Thyroid gland (tissue), 4 donors: Measurements from ENCODE around the gene BMP3. TPM values are rescaled to one million over a fixed set of nuclear protein-coding genes. Genes with fewer than 3 reads are reported as not detected.

Experiments used
- DNase-seq, 2 donors: peaks; one replicate each; pipeline ENCODE4 v3.0.0-alpha.2; 2019
- H3K27ac ChIP-seq, 3 donors: fragments of 200-600 bp; sonication (generic); 1 replicate in 2 of 3; 2 replicates in 1 of 3; pipeline ENCODE4 v1.5.1; 2016 to 2019; ENCODE audit warnings: mild to moderate bottlenecking in 1 of 3, moderate library complexity in 1 of 3
- H3K27me3 ChIP-seq: fragments of 200-600 bp; sonication (generic); one replicate; pipeline ENCODE4 v1.5.1; 2019
- H3K36me3 ChIP-seq, 2 donors: fragments of 200-600 bp; sonication (generic); one replicate each; pipeline ENCODE4 v1.5.1; 2016 to 2019
- H3K4me1 ChIP-seq, 2 donors: fragments of 200-600 bp; sonication (generic); one replicate each; pipeline ENCODE4 v1.5.1; 2017 to 2019
- H3K4me3 ChIP-seq, 3 donors: fragments of 200-600 bp; sonication (generic); replicated peaks in 1 of 3; 1 replicate in 2 of 3; 2 replicates in 1 of 3; pipeline ENCODE4 v1.5.1; 2016; ENCODE audit warnings: mild to moderate bottlenecking in 1 of 3
- H3K9me3 ChIP-seq: fragments of 200-600 bp; sonication (generic); one replicate; pipeline ENCODE4 v1.5.1; 2017
- POLR2A ChIP-seq, 2 donors: fragments of 450-650 bp; IDR thresholded peaks; one replicate each; pipeline ENCODE4 v1.6.1; 2017; ENCODE audit warnings: antibody characterized with exemption in 2 of 2, mild to moderate bottlenecking in 2 of 2, moderate library complexity in 1 of 2
- WGBS, 2 donors: methylation state at CpG; one replicate each; pipeline ENCODE4 v1.1.5; 2017; 5-methylcytosine and 5-hydroxymethylcytosine counted together
- intact Hi-C: fragments of 100-400 bp; cut with DNase I; formaldehyde crosslinking; loops from one replicate; pipeline ENCODE4 v1.15.1; 2023
- total RNA-seq, 4 donors: library from RNA; depleted of rRNA; stranded (reverse); fragments of >200 nt; gene quantifications; one replicate each; pipeline ENCODE4 v1.2.3, GENCODE V29; 2016
- TF ChIP-seq, protein P1 (sequence below), 6 experiments: fragments of 200-600 bp in 3 of 6; fragments of 450-650 bp in 3 of 6; sonication (generic) in 3 of 6; IDR thresholded peaks; one replicate each; pipeline ENCODE4 v1.5.1; 2016 to 2019; ENCODE audit warnings: antibody characterized with exemption in 6 of 6, mild to moderate bottlenecking in 2 of 6, inconsistent platforms in 1 of 6, moderate library complexity in 1 of 6

BMP3 gene
- total RNA-seq, 4 donors from 2014 or later = 0.13 to 0.45 (median 0.15) TPM; not detected in 1

GRCh38 chr4:81021142-81021944, 9.2 kb upstream of the BMP3 start:
- Histone ChIP-seq H3K9me3 (no peaks in the 10 kb centered on the region), H3K36me3 (no peaks in the 10 kb centered on the region), H3K4me3 (no peak overlapping the region), H3K27ac (no peak overlapping the region), H3K27me3 (no peaks in the 10 kb centered on the region), H3K4me1 (no peaks in the 10 kb centered on the region)
- 48 to 50% methylated on average over 5 of the region's 5 CpGs for WGBS, 2 donors
- DNase-seq = no peak
- intact Hi-C loops = no loop called here
- TF ChIP-seq POLR2A (IDR thresholded peaks at IDR 0.05) = no peak
- TF ChIP-seq, protein P1, sequence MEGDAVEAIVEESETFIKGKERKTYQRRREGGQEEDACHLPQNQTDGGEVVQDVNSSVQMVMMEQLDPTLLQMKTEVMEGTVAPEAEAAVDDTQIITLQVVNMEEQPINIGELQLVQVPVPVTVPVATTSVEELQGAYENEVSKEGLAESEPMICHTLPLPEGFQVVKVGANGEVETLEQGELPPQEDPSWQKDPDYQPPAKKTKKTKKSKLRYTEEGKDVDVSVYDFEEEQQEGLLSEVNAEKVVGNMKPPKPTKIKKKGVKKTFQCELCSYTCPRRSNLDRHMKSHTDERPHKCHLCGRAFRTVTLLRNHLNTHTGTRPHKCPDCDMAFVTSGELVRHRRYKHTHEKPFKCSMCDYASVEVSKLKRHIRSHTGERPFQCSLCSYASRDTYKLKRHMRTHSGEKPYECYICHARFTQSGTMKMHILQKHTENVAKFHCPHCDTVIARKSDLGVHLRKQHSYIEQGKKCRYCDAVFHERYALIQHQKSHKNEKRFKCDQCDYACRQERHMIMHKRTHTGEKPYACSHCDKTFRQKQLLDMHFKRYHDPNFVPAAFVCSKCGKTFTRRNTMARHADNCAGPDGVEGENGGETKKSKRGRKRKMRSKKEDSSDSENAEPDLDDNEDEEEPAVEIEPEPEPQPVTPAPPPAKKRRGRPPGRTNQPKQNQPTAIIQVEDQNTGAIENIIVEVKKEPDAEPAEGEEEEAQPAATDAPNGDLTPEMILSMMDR (IDR thresholded peaks at IDR 0.05) = no peak

DNA sequence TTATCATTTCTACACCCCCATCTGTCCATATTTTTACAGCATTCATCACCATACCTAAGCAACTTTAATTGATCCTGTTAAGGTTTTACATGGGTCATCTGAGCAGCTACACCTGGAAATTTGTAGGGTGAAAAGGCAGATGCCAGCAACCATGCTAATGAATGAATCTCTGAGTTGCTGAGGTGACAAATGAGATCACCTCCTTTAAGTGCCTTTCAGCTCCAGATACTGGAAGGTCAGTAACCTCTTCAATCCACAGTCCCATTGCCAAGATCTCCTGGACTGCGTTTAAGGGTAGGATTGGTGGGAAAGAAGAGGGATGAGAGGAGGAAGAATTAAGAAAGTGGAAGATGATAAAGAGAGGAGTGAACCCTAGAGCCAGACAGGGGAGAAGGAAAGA, 8.5 kb upstream of the BMP3 start:
- intact Hi-C loops = no loop called here
- Histone ChIP-seq H3K4me3 (no peak overlapping the region), H3K36me3 (no peaks in the 10 kb centered on the region), H3K9me3 (no peaks in the 10 kb centered on the region), H3K27me3 (no peaks in the 10 kb centered on the region), H3K4me1 (no peaks in the 10 kb centered on the region), H3K27ac (no peak overlapping the region)
- no peak for DNase-seq
- WGBS, 2 donors = 51 to 77% methylated on average over 1 of the region's 1 CpG
- TF ChIP-seq, protein P1 (IDR thresholded peaks at IDR 0.05) = no peak
- TF ChIP-seq POLR2A (IDR thresholded peaks at IDR 0.05) = no peak

DNA sequence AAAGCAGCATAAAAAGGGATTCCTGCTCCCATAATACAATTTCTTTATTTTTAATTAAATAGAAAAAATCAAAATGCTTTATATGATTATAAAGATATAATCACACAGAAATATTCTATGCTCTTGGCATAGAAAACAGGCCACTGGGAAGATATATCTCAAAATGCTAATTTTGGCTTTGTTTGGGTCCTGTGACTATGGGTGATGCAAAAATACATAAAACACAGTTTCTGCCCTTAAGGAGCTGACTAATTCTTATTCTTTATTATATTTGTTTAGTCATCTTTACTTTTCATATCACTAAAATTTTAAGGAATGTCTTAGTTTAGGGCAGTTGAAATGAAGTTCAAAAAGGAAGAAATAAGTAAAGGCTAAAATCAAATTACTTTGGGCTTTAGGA, 7.0 kb upstream of the BMP3 start:
- TF ChIP-seq POLR2A (IDR thresholded peaks at IDR 0.05) = no peak
- TF ChIP-seq, protein P1 (IDR thresholded peaks at IDR 0.05) = no peak
- no peaks in the 10 kb centered on the region for H3K27me3 ChIP-seq
- no peaks in the 10 kb centered on the region for H3K4me1 ChIP-seq
- no peak overlapping the region for H3K27ac ChIP-seq
- H3K36me3 ChIP-seq = no peaks in the 10 kb centered on the region
- no peak overlapping the region for H3K4me3 ChIP-seq
- no peaks in the 10 kb centered on the region for H3K9me3 ChIP-seq
- intact Hi-C loops = no loop called here
- no peak for DNase-seq

DNA sequence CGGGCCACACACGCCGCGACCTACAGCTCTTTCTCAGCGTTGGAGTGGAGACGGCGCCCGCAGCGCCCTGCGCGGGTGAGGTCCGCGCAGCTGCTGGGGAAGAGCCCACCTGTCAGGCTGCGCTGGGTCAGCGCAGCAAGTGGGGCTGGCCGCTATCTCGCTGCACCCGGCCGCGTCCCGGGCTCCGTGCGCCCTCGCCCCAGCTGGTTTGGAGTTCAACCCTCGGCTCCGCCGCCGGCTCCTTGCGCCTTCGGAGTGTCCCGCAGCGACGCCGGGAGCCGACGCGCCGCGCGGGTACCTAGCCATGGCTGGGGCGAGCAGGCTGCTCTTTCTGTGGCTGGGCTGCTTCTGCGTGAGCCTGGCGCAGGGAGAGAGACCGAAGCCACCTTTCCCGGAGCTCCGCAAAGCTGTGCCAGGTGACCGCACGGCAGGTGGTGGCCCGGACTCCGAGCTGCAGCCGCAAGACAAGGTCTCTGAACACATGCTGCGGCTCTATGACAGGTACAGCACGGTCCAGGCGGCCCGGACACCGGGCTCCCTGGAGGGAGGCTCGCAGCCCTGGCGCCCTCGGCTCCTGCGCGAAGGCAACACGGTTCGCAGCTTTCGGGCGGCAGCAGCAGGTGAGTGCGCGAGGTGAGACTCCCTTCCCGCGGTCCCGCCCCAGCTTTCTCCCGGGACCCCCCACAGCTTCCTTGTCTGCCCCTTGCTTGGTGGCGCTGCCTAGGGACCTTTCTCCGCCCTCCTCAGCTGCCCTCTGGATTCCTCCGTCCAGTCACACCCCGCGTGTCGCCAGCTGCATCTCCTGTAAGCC, 678 bp downstream of the BMP3 start:
- no peak overlapping the region for H3K4me3 ChIP-seq
- no peaks in the 10 kb centered on the region for H3K36me3 ChIP-seq
- DNase-seq = peak in 1 of 2 donors; percentile 1
- H3K27ac ChIP-seq = no peak overlapping the region
- TF ChIP-seq, protein P1 (IDR thresholded peaks at IDR 0.05) = no peak
- no peak for TF ChIP-seq POLR2A (IDR thresholded peaks at IDR 0.05)
- H3K27me3 ChIP-seq = peaks cover 3% of the 10 kb centered on the region
- H3K4me1 ChIP-seq = peaks cover 7 to 12% of the 10 kb centered on the region in 2 donors
- 2 to 3% methylated on average over 13 to 42 of the region's 77 CpGs for WGBS, 2 donors
- H3K9me3 ChIP-seq = no peaks in the 10 kb centered on the region
- intact Hi-C loops = no loop called here
